Natural killer cell (primary cell): ENCODE results near the gene VSIG10L. TPM values are rescaled to one million over a fixed set of nuclear protein-coding genes. Genes with fewer than 3 reads are reported as not detected.

Experiments used
- ATAC-seq, 3 donors: fragments of 150-1000 bp in 2 of 3; fragments of 200-7000 bp in 1 of 3; cut with Tn5 transposase; 1 replicate in 1 of 3; 2 replicates in 2 of 3; pipeline ENCODE4 v1.10.0; 2021; ENCODE audit warnings: mild to moderate bottlenecking in 2 of 3, moderate library complexity in 2 of 3
- DNase-seq, 2 donors: peaks; one replicate each; pipeline versions ENCODE4 v3.0.0 to v3.0.0-alpha.2; 2013 to 2021; ENCODE audit warnings: mixed read lengths in 1 of 2
- H3K27ac ChIP-seq: one replicate; pipeline ENCODE4 v1.5.1; 2013; ENCODE audit warnings: mild to moderate bottlenecking, low read length
- H3K27me3 ChIP-seq: one replicate; pipeline ENCODE4 v1.6.1; 2013; ENCODE audit warnings: low read length; ENCODE audit not compliant: control insufficient read depth, insufficient read depth
- H3K36me3 ChIP-seq: one replicate; pipeline ENCODE4 v1.6.1; 2013; ENCODE audit warnings: low read length; ENCODE audit not compliant: control insufficient read depth, insufficient read depth
- H3K4me1 ChIP-seq: one replicate; pipeline ENCODE4 v1.6.1; 2013; ENCODE audit warnings: low read length; ENCODE audit not compliant: control insufficient read depth, insufficient read depth
- H3K4me3 ChIP-seq: one replicate; pipeline ENCODE4 v1.5.1; 2013; ENCODE audit warnings: low read length
- H3K9me3 ChIP-seq: one replicate; pipeline ENCODE4 v1.6.1; 2013; ENCODE audit warnings: low read length; ENCODE audit not compliant: control insufficient read depth, insufficient read depth
- H3K27ac Mint-ChIP-seq, 2 donors: one replicate each; pipeline ENCODE4 v1.8.0; 2022; ENCODE audit warnings: mild to moderate bottlenecking in 2 of 2, mixed read lengths in 2 of 2, moderate library complexity in 1 of 2
- H3K27me3 Mint-ChIP-seq, 2 donors: one replicate each; pipeline ENCODE4 v1.8.0; 2022; ENCODE audit warnings: low read depth in 2 of 2, mixed read lengths in 2 of 2
- H3K36me3 Mint-ChIP-seq: one replicate; pipeline ENCODE4 v1.8.0; 2022; ENCODE audit warnings: mixed read lengths
- H3K4me1 Mint-ChIP-seq, 2 donors: one replicate each; pipeline ENCODE4 v1.8.0; 2022; ENCODE audit warnings: mixed read lengths in 2 of 2
- H3K4me3 Mint-ChIP-seq: one replicate; pipeline ENCODE4 v1.8.0; 2022; ENCODE audit warnings: mild to moderate bottlenecking, moderate library complexity, mixed read lengths
- H3K9me3 Mint-ChIP-seq, 2 donors: one replicate each; pipeline ENCODE4 v1.8.0; 2022; ENCODE audit warnings: mixed read lengths in 2 of 2
- CTCF ChIP-seq: fragments of 200-600 bp; IDR thresholded peaks from one replicate; pipeline ENCODE4 v1.8.0; 2022; ENCODE audit warnings: antibody characterized with exemption
- WGBS: methylation state at CpG from one replicate; pipeline ENCODE4 v1.1.7; 2013; ENCODE audit warnings: missing lambda C conversion rate; ENCODE audit not compliant: insufficient coverage; 5-methylcytosine and 5-hydroxymethylcytosine counted together
- intact Hi-C: fragments of 100-400 bp; cut with micrococcal nuclease; formaldehyde crosslinking; loops from one replicate; pipeline ENCODE4 v1.14.2; 2022
- total RNA-seq, 4 donors: library from RNA; stranded (reverse); fragments of 120-200 nt in 1 of 4; gene quantifications; one replicate each; pipeline versions ENCODE4 v1.2.3 to v1.2.4, GENCODE V29; 2013 to 2022

Gene VSIG10L
- total RNA-seq, 3 donors from 2014 or later (not counting 1 experiment from before 2014, with no cell fraction given), result 0.52 to 0.68 TPM; not detected in 1

GRCh38 chr19:51305479-51305878 lies 36.5 kb downstream of the VSIG10L start:
- no peaks in the 10 kb centered on the region for H3K4me1 ChIP-seq
- no peak overlapping the region for H3K4me3 ChIP-seq
- WGBS, result 83% methylated on average over 3 of the region's 3 CpGs
- intact Hi-C loops, result no loop called here
- H3K9me3 ChIP-seq, result peaks cover 11% of the 10 kb centered on the region
- no peak overlapping the region for H3K4me3 Mint-ChIP-seq
- H3K9me3 Mint-ChIP-seq, result no peaks in the 10 kb centered on the region
- H3K27ac Mint-ChIP-seq, result no peak overlapping the region
- peaks cover 38 to 65% of the 10 kb centered on the region in 2 donors for H3K27me3 Mint-ChIP-seq
- DNase-seq, result no peak
- no peaks in the 10 kb centered on the region for H3K36me3 ChIP-seq
- H3K36me3 Mint-ChIP-seq, result peaks cover 12% of the 10 kb centered on the region
- ATAC-seq, result no peak
- no peak for TF ChIP-seq CTCF
- H3K27me3 ChIP-seq, result peaks cover 5% of the 10 kb centered on the region
- no peaks in the 10 kb centered on the region for H3K4me1 Mint-ChIP-seq
- H3K27ac ChIP-seq, result no peak overlapping the region

- no peak overlapping the region for H3K4me3 ChIP-seq
- 80% methylated on average over 7 of the region's 7 CpGs for WGBS
- no peaks in the 10 kb centered on the region for H3K36me3 Mint-ChIP-seq
- TF ChIP-seq CTCF, result no peak
- no peak overlapping the region for H3K4me3 Mint-ChIP-seq
- peaks cover 2% of the 10 kb centered on the region for H3K27me3 ChIP-seq
- H3K9me3 ChIP-seq, result peaks cover 5% of the 10 kb centered on the region
- no peak for DNase-seq
- no peak overlapping the region for H3K27ac Mint-ChIP-seq
- intact Hi-C loops, result no loop called here
- no peak for ATAC-seq
- no peak overlapping the region for H3K27ac ChIP-seq
- H3K27me3 Mint-ChIP-seq, result peaks cover 19 to 29% of the 10 kb centered on the region in 2 donors
- no peaks in the 10 kb centered on the region for H3K4me1 Mint-ChIP-seq
- no peaks in the 10 kb centered on the region for H3K9me3 Mint-ChIP-seq
- H3K4me1 ChIP-seq, result no peaks in the 10 kb centered on the region
- no peaks in the 10 kb centered on the region for H3K36me3 ChIP-seq
Measured at GRCh38 chr19:51301266-51301665, 40.7 kb downstream of the VSIG10L start.

GRCh38 chr19:51297406-51297805 lies 44.5 kb downstream of the VSIG10L start:
- H3K27me3 Mint-ChIP-seq, result peaks cover 14 to 24% of the 10 kb centered on the region in 2 donors
- ATAC-seq, result no peak
- Histone ChIP-seq H3K9me3 (no peaks in the 10 kb centered on the region), H3K27me3 (no peaks in the 10 kb centered on the region), H3K4me3 (no peak overlapping the region), H3K27ac (no peak overlapping the region), H3K4me1 (no peaks in the 10 kb centered on the region), H3K36me3 (no peaks in the 10 kb centered on the region)
- no peak for TF ChIP-seq CTCF
- H3K36me3 Mint-ChIP-seq, result no peaks in the 10 kb centered on the region
- intact Hi-C loops, result no loop called here
- WGBS, result 82% methylated on average over 5 of the region's 5 CpGs
- no peak overlapping the region for H3K27ac Mint-ChIP-seq
- DNase-seq, result no peak
- H3K4me3 Mint-ChIP-seq, result no peak overlapping the region
- H3K9me3 Mint-ChIP-seq, result no peaks in the 10 kb centered on the region
- H3K4me1 Mint-ChIP-seq, result no peaks in the 10 kb centered on the region

- Histone ChIP-seq H3K4me3 (no peak overlapping the region), H3K36me3 (no peaks in the 10 kb centered on the region), H3K4me1 (no peaks in the 10 kb centered on the region), H3K27me3 (no peaks in the 10 kb centered on the region), H3K9me3 (no peaks in the 10 kb centered on the region), H3K27ac (no peak overlapping the region)
- H3K36me3 Mint-ChIP-seq, result no peaks in the 10 kb centered on the region
- DNase-seq (no peak), ATAC-seq (no peak)
- no peak for TF ChIP-seq CTCF
- H3K4me3 Mint-ChIP-seq, result no peak overlapping the region
- peaks cover 10 to 22% of the 10 kb centered on the region in 2 donors for H3K27me3 Mint-ChIP-seq
- H3K9me3 Mint-ChIP-seq, result no peaks in the 10 kb centered on the region
- no peaks in the 10 kb centered on the region for H3K4me1 Mint-ChIP-seq
- intact Hi-C loops, result no loop called here
- WGBS, result 71% methylated on average over 9 of the region's 9 CpGs
- H3K27ac Mint-ChIP-seq, result no peak overlapping the region
Measured at GRCh38 chr19:51296336-51297093, 45.4 kb downstream of the VSIG10L start.
